K562 (cell line): Measurements from ENCODE around the gene CLEC17A. TPM values are rescaled to one million over a fixed set of nuclear protein-coding genes. Genes with fewer than 3 reads are reported as not detected.

Experiments used
- ATAC-seq: fragments of 200-7000 bp; cut with Tn5 transposase; 3 replicates; pipeline ENCODE4 v1.9.1; 2020; ENCODE audit warnings: moderate library complexity
- BruUV-seq: library from RNA; stranded (reverse); fragments of 400-500 nt; replicated peaks from 2 replicates; lab custom pipeline; 2021; lab: Mats Ljungman, UMichigan
- CTCF ChIA-PET: fragments of 300-600 bp; formaldehyde crosslinking; extraction: SDS; loops from one replicate; lab custom pipeline; 2021; ENCODE audit warnings: low intra/inter-chr PET ratio; lab: Yijun Ruan, JAX
- POLR2A ChIA-PET: fragments of 300-600, 350-650 bp; sonication (Branson Sonifier 250); formaldehyde crosslinking; extraction: SDS; loops from one replicate; lab custom pipeline; 2021; ENCODE audit warnings: antibody characterized with exemption, inconsistent platforms; lab: Yijun Ruan, JAX
- DNase-seq, 4 experiments: peaks; one replicate each; pipeline versions ENCODE4 v3.0.0 to v3.0.0-alpha.2; 2011 to 2018; ENCODE audit warnings: low spot score in 3 of 4, mixed read lengths in 3 of 4; ENCODE audit errors: extremely low read depth in 1 of 4
- FAIRE-seq: peaks from 2 replicates; lab custom pipeline; 2011; peaks lifted over from hg19 to GRCh38; lab: Jason Lieb, UNC
- H2AFZ ChIP-seq: 2 replicates; pipeline ENCODE4 v1.6.0; 2011; ENCODE audit warnings: low read depth, low read length, control low read depth, inconsistent platforms
- H3K27ac ChIP-seq: fragments of 200-600 bp; 3 replicates; pipeline ENCODE4 v1.8.0; 2011; ENCODE audit warnings: low read depth, mild to moderate bottlenecking, control low read depth, inconsistent platforms, low read length, moderate library complexity, mixed read lengths; ENCODE audit errors: extremely low read depth
- H3K27me3 ChIP-seq, 2 experiments: fragments of 300-600 bp in 1 of 2; 2 replicates in 1 of 2; 3 replicates in 1 of 2; pipeline versions ENCODE4 v1.6.0 to v1.8.0; 2011; ENCODE audit warnings: inconsistent platforms in 2 of 2, low read length in 2 of 2, mild to moderate bottlenecking in 1 of 2, mixed read lengths in 1 of 2, moderate library complexity in 1 of 2; ENCODE audit not compliant: control insufficient read depth in 2 of 2, insufficient read depth in 2 of 2
- H3K36me3 ChIP-seq: fragments of 300-600 bp; 3 replicates; pipeline ENCODE4 v1.8.0; 2011; ENCODE audit warnings: mild to moderate bottlenecking, low read length, inconsistent platforms; ENCODE audit not compliant: control insufficient read depth, insufficient read depth
- H3K4me1 ChIP-seq, 2 experiments: fragments of 200-600 bp in 1 of 2; replicated peaks in 1 of 2; 2 replicates in 1 of 2; 3 replicates in 1 of 2; pipeline versions ENCODE4 v1.5.1 to v1.8.0; 2011; ENCODE audit warnings: inconsistent platforms in 2 of 2, low read length in 2 of 2, mild to moderate bottlenecking in 1 of 2, mixed read lengths in 1 of 2, moderate library complexity in 1 of 2; ENCODE audit not compliant: control insufficient read depth in 2 of 2, insufficient read depth in 2 of 2
- H3K4me2 ChIP-seq: 2 replicates; pipeline ENCODE4 v1.6.1; 2011; ENCODE audit warnings: low read length, control low read depth, inconsistent platforms, mixed read lengths; ENCODE audit not compliant: insufficient read depth
- H3K4me3 ChIP-seq: fragments of 200-600 bp; sonication (generic), shearing (Covaris generic); 2 replicates; pipeline ENCODE4 v1.5.1; 2016; ENCODE audit warnings: control low read depth, inconsistent platforms
- H3K79me2 ChIP-seq: fragments of 200-600 bp; 3 replicates; pipeline ENCODE4 v1.8.0; 2011; ENCODE audit warnings: low read length, inconsistent platforms; ENCODE audit not compliant: control insufficient read depth, insufficient read depth
- H3K9ac ChIP-seq, 2 experiments: 2 replicates each; pipeline versions ENCODE4 v1.6.0 to v1.6.1; 2011; ENCODE audit warnings: low read depth in 2 of 2, low read length in 2 of 2, control low read depth in 1 of 2, inconsistent platforms in 1 of 2, mild to moderate bottlenecking in 1 of 2, mixed read lengths in 1 of 2; ENCODE audit not compliant: insufficient read depth in 1 of 2
- H3K9me1 ChIP-seq: one replicate; pipeline ENCODE4 v1.6.0; 2011; ENCODE audit warnings: inconsistent platforms, mild to moderate bottlenecking, low read length, moderate library complexity; ENCODE audit not compliant: control insufficient read depth, insufficient read depth
- H3K9me3 ChIP-seq: replicated peaks from 2 replicates; pipeline ENCODE4 v1.5.1; 2011; ENCODE audit warnings: low read depth, low read length, inconsistent platforms; ENCODE audit not compliant: control insufficient read depth, insufficient read depth
- H4K20me1 ChIP-seq: replicated peaks from 2 replicates; pipeline ENCODE4 v1.6.1; 2011; ENCODE audit warnings: low read length, inconsistent platforms, mixed read lengths; ENCODE audit not compliant: control insufficient read depth, insufficient read depth
- CEBPB ChIP-seq: fragments of 450-650 bp; IDR thresholded peaks from 2 replicates; pipeline ENCODE4 v1.6.1; 2016; ENCODE audit warnings: missing genetic modification characterization, missing compliant biosample characterization
- CEBPG ChIP-seq, 3 experiments: fragments of 200-800 bp in 1 of 3; sonication (Bioruptor generic) in 1 of 3; sonication (generic) in 1 of 3; formaldehyde crosslinking in 1 of 3; IDR thresholded peaks in 2 of 3; conservative IDR thresholded peaks in 1 of 3; 2 replicates each; pipeline versions ENCODE4 v1.6.1 to v1.8.0; 2016 to 2022; ENCODE audit warnings: missing compliant biosample characterization in 2 of 3, missing genetic modification characterization in 2 of 3, mild to moderate bottlenecking in 1 of 3, missing genetic modification reagents in 1 of 3
- ESRRA ChIP-seq: fragments of 450-650 bp; IDR thresholded peaks from 2 replicates; pipeline ENCODE4 v1.6.1; 2014; ENCODE audit warnings: low read depth, mild to moderate bottlenecking, moderate library complexity, borderline replicate concordance
- HIVEP1 ChIP-seq: fragments of 250-450 bp; sonication (Bioruptor Pico); IDR thresholded peaks from 2 replicates; pipeline ENCODE4 v1.4.0; 2020; ENCODE audit warnings: mild to moderate bottlenecking
- MAFK ChIP-seq: IDR thresholded peaks from 2 replicates; pipeline ENCODE4 v1.6.1; 2011; ENCODE audit warnings: low read length, improper control_type of control experiment
- PKNOX1 ChIP-seq: fragments of 450-650 bp; IDR thresholded peaks from 2 replicates; pipeline ENCODE4 v1.6.1; 2016
- PRDM10 ChIP-seq: fragments of 450-650 bp; IDR thresholded peaks from 2 replicates; pipeline ENCODE4 v1.6.1; 2018; ENCODE audit not compliant: partially characterized antibody
- SREBF2 ChIP-seq: sonication (generic); formaldehyde crosslinking; IDR thresholded peaks from 2 replicates; pipeline ENCODE4 v1.4.0; 2020; ENCODE audit warnings: mild to moderate bottlenecking, missing genetic modification reagents
- TFAP4 ChIP-seq: sonication (generic); formaldehyde crosslinking; IDR thresholded peaks from 2 replicates; pipeline ENCODE4 v1.8.0; 2022; ENCODE audit warnings: missing genetic modification reagents, mild to moderate bottlenecking, moderate library complexity, borderline replicate concordance
- TGIF2 ChIP-seq: sonication (generic); formaldehyde crosslinking; IDR thresholded peaks from 2 replicates; pipeline ENCODE4 v1.8.1; 2022; ENCODE audit warnings: mild to moderate bottlenecking, missing genetic modification reagents, moderate library complexity
- VEZF1 ChIP-seq: fragments of 200-800 bp; sonication (Bioruptor generic); IDR thresholded peaks from 2 replicates; pipeline ENCODE4 v1.6.1; 2017; ENCODE audit warnings: missing genetic modification characterization, missing compliant biosample characterization
- ZBTB17 ChIP-seq: fragments of 450-650 bp; formaldehyde crosslinking; IDR thresholded peaks from 2 replicates; pipeline ENCODE4 v1.4.0; 2020; ENCODE audit warnings: mild to moderate bottlenecking
- ZNF146 ChIP-seq: IDR thresholded peaks from one replicate; pipeline ENCODE4 v1.6.1; 2018; ENCODE audit warnings: missing compliant biosample characterization; ENCODE audit not compliant: unreplicated experiment
- ZNF316 ChIP-seq: fragments of 450-650 bp; IDR thresholded peaks from 2 replicates; pipeline ENCODE4 v1.6.1; 2016
- WGBS: fragments of 100-300 bp; shearing (Covaris generic); methylation state at CpG from one replicate; pipeline ENCODE4 v1.1.6; 2016; ENCODE audit warnings: low coverage, mixed read lengths; ENCODE audit not compliant: insufficient coverage; ENCODE audit errors: missing lambda C conversion rate; 5-methylcytosine and 5-hydroxymethylcytosine counted together
- in situ Hi-C: fragments of 300-500 bp; cut with MboI; formaldehyde crosslinking; loops from 4 replicates; pipeline ENCODE4 v1.15.0; 2018; ENCODE audit warnings: inconsistent platforms, mixed read lengths
- intact Hi-C: fragments of 100-400 bp; cut with micrococcal nuclease; formaldehyde crosslinking; loops from 2 replicates; pipeline ENCODE4 v1.14.2; 2022
- polyA plus RNA-seq, 8 experiments: library from polyadenylated mRNA; depleted of rRNA in 4 of 8; stranded (reverse) in 5 of 8; unstranded in 3 of 8; fragments of >200 nt; fragmentation: Nextera tagmentation in 2 of 8; fragmentation: Illumina TruSeq in 1 of 8; extraction: Ambion mirVana in 2 of 8; extraction: Trizol in 1 of 8; gene quantifications; 2 replicates each; pipeline versions ENCODE4 v1.2.1 to v1.2.3, GENCODE V29; 2011 to 2014; ENCODE audit warnings: inconsistent platforms in 1 of 8, missing spikeins in 1 of 8
- total RNA-seq, 7 experiments: library from RNA; depleted of rRNA in 6 of 7; stranded (reverse); fragments of >200 nt in 6 of 7; fragmentation: Illumina TruSeq in 2 of 7; extraction: Trizol in 2 of 7; gene quantifications; 2 replicates each; pipeline versions ENCODE4 v1.2.1 to v1.2.3, GENCODE V29; 2011 to 2021; ENCODE audit warnings: low replicate concordance in 1 of 7

The CLEC17A gene
- total and polyA plus RNA-seq, 9 of the 15 experiments (the other 6 are each of a cell fraction or from before 2014, with no cell fraction given), result 0.03 TPM; not detected in 8

- POLR2A ChIA-PET, result interaction anchor here (0.9 kb wide), 1 partner anchor 50 kb away, joined by 3 read pairs; no protein-coding TSS in a partner anchor
- in situ Hi-C loops, result no loop called here
- no peak overlapping the region for H3K9ac ChIP-seq
- no peaks in the 10 kb centered on the region for H3K9me3 ChIP-seq
- H3K4me2 ChIP-seq, result peak overlapping the region; percentile 25; the same call in 1 of the 2 replicates
- no TSS peak for BruUV-seq
- 28% methylated on average over 23 of the region's 33 CpGs for WGBS
- no peak overlapping the region for H2AFZ ChIP-seq
- no peak overlapping the region for H3K4me3 ChIP-seq
- peaks cover 8% of the 10 kb centered on the region for H3K9me1 ChIP-seq
- peaks cover 12 to 82% of the 10 kb centered on the region in 2 experiments; a peak in 4 of 5 replicates for H3K4me1 ChIP-seq
- CTCF ChIA-PET, result no interaction called here
- FAIRE-seq, result peak; percentile 77
- H3K27me3 ChIP-seq, result no peaks in the 10 kb centered on the region
- ATAC-seq, result peak; percentile 96
- H3K27ac ChIP-seq, result no peak overlapping the region; the same call in 2 of the 3 replicates
- intact Hi-C loops, result no loop called here
- DNase-seq, result peak; percentile 90 to 99 (median 98)
- peaks cover 9% of the 10 kb centered on the region; the same call in 1 of the 2 replicates for H4K20me1 ChIP-seq
- H3K36me3 ChIP-seq, result peaks cover 51% of the 10 kb centered on the region; the same call in 2 of the 3 replicates
- peaks cover 32% of the 10 kb centered on the region for H3K79me2 ChIP-seq
- no peak for TF ChIP-seq PRDM10
- TF ChIP-seq PKNOX1, result peak; percentile 68
- TF ChIP-seq HIVEP1, result no peak
- TF ChIP-seq ESRRA, result peak; percentile 49; the same call in 1 of the 2 replicates
- TF ChIP-seq TFAP4 (CRISPR knock-in tag), result 0 out of 2 replicates have a peak, but pooled peaks have one; percentile 8
- peak; percentile 43 for TF ChIP-seq ZNF316
- TF ChIP-seq SREBF2 (CRISPR knock-in tag), result no peak
- TF ChIP-seq CEBPB (tag), result peak; percentile 83
- no peak for TF ChIP-seq ZNF146 (CRISPR knock-in tag)
- peak; percentile 67; the same call in 1 of the 2 replicates for TF ChIP-seq CEBPG (CRISPR knock-in tag; IDR thresholded peaks at IDR 0.05)
- TF ChIP-seq CEBPG (tag; conservative IDR thresholded peaks at IDR 0.05 in 1 of 2, IDR thresholded peaks at IDR 0.05 in 1 of 2), result peak in 1 of 2 experiments; percentile 64; a peak in 1 of 4 replicates
- no peak for TF ChIP-seq TGIF2
- no peak for TF ChIP-seq ZBTB17 (CRISPR knock-in tag)
- no peak for TF ChIP-seq MAFK
- TF ChIP-seq VEZF1 (CRISPR knock-in tag), result peak; percentile 83
Observed at GRCh38 chr19:14563989-14564651, 18.8 kb upstream of the CLEC17A start.
